ENCODE results near the gene ZNF281.

Gene ZNF281

GRCh38 chr1:200366577-200367253, 43.1 kb downstream of the ZNF281 start:
- Histone ChIP-seq H3K4me1 (ENCODE audit: control insufficient read depth, insufficient read depth, low read depth, low read length) (peaks cover 12% of the 10 kb centered on the region), H3K9ac (ENCODE audit: low read length) (no peak overlapping the region), H3K36me3 (ENCODE audit: control insufficient read depth in 1 of 2, insufficient read depth in 2 of 2, low read depth in 1 of 2, low read length in 2 of 2) (no peaks in the 10 kb centered on the region), H3K4me2 (ENCODE audit: low read length, poor library complexity, severe bottlenecking) (no peak overlapping the region), H3K27me3 (ENCODE audit: control insufficient read depth in 1 of 2, insufficient read depth in 1 of 2, low read length in 2 of 2) (no peaks in the 10 kb centered on the region), H2BK5ac (ENCODE audit: low read depth, low read length, poor library complexity, severe bottlenecking) (no peak overlapping the region), H3K9me3 (ENCODE audit: control insufficient read depth, low read length) (no peaks in the 10 kb centered on the region), H3K18ac (ENCODE audit: low read depth in 1 of 2, low read length in 2 of 2) (no peak overlapping the region), H3K14ac (ENCODE audit: low read length in 2 of 2) (no peak overlapping the region), H2BK12ac (ENCODE audit: low read length in 2 of 2) (no peak overlapping the region), H2AK5ac (ENCODE audit: low read length, severe bottlenecking) (no peak overlapping the region), H2BK120ac (ENCODE audit: low read depth, low read length) (peak overlapping the region; percentile 49), H4K8ac (ENCODE audit: low read length) (no peak overlapping the region), H3K4ac (ENCODE audit: low read depth in 1 of 2, low read length in 2 of 2) (no peak overlapping the region), H2AFZ (ENCODE audit: low read depth, low read length) (no peak overlapping the region), H3K23ac (ENCODE audit: low read length in 2 of 2) (no peak overlapping the region), H2BK15ac (ENCODE audit: low read depth, poor library complexity, severe bottlenecking) (no peak overlapping the region), H3K4me3 (ENCODE audit: insufficient read depth in 1 of 2, low read depth in 1 of 2, low read length in 2 of 2) (no peak overlapping the region), H3K79me1 (replicated peaks; ENCODE audit: low read length, poor library complexity, severe bottlenecking) (no peaks in the 10 kb centered on the region), H4K91ac (ENCODE audit: low read length) (no peak overlapping the region), H3K27ac (ENCODE audit: low read length, poor library complexity, severe bottlenecking) (no peak overlapping the region)
- no peak for DNase-seq
- WGBS: 93% methylated on average over 4 of the region's 5 CpGs

- Histone ChIP-seq H3K14ac (ENCODE audit: low read length in 2 of 2) (no peak overlapping the region), H2BK15ac (ENCODE audit: low read depth, poor library complexity, severe bottlenecking) (no peak overlapping the region), H3K23ac (ENCODE audit: low read length in 2 of 2) (peak overlapping the region in 1 of 2 experiments; percentile 63), H3K79me1 (replicated peaks; ENCODE audit: low read length, poor library complexity, severe bottlenecking) (no peaks in the 10 kb centered on the region), H3K4ac (ENCODE audit: low read depth in 1 of 2, low read length in 2 of 2) (no peak overlapping the region), H3K4me2 (ENCODE audit: low read length, poor library complexity, severe bottlenecking) (no peak overlapping the region), H2BK12ac (ENCODE audit: low read length in 2 of 2) (peak overlapping the region in 1 of 2 experiments; percentile 42), H3K36me3 (ENCODE audit: control insufficient read depth in 1 of 2, insufficient read depth in 2 of 2, low read depth in 1 of 2, low read length in 2 of 2) (no peaks in the 10 kb centered on the region), H3K4me1 (ENCODE audit: control insufficient read depth, insufficient read depth, low read depth, low read length) (peaks cover 12% of the 10 kb centered on the region), H3K9ac (ENCODE audit: low read length) (no peak overlapping the region), H4K8ac (ENCODE audit: low read length) (no peak overlapping the region), H3K18ac (ENCODE audit: low read depth in 1 of 2, low read length in 2 of 2) (peak overlapping the region in 1 of 2 experiments; percentile 37), H2AK5ac (ENCODE audit: low read length, severe bottlenecking) (peak overlapping the region; percentile 91), H2BK120ac (ENCODE audit: low read depth, low read length) (peak overlapping the region; percentile 23), H3K4me3 (ENCODE audit: insufficient read depth in 1 of 2, low read depth in 1 of 2, low read length in 2 of 2) (no peak overlapping the region), H2AFZ (ENCODE audit: low read depth, low read length) (no peak overlapping the region), H3K27me3 (ENCODE audit: control insufficient read depth in 1 of 2, insufficient read depth in 1 of 2, low read length in 2 of 2) (no peaks in the 10 kb centered on the region), H2BK5ac (ENCODE audit: low read depth, low read length, poor library complexity, severe bottlenecking) (no peak overlapping the region), H3K27ac (ENCODE audit: low read length, poor library complexity, severe bottlenecking) (no peak overlapping the region), H4K91ac (ENCODE audit: low read length) (no peak overlapping the region), H3K9me3 (ENCODE audit: control insufficient read depth, low read length) (no peaks in the 10 kb centered on the region)
- DNase-seq: no peak
- 93% methylated on average over 2 of the region's 2 CpGs for WGBS
Measured at GRCh38 chr1:200365897-200366426, 43.9 kb downstream of the ZNF281 start.

GRCh38 chr1:200364831-200365230, 45.0 kb downstream of the ZNF281 start:
- Histone ChIP-seq H4K91ac (ENCODE audit: low read length) (no peak overlapping the region), H2BK5ac (ENCODE audit: low read depth, low read length, poor library complexity, severe bottlenecking) (no peak overlapping the region), H3K79me1 (replicated peaks; ENCODE audit: low read length, poor library complexity, severe bottlenecking) (no peaks in the 10 kb centered on the region), H3K4ac (ENCODE audit: low read depth in 1 of 2, low read length in 2 of 2) (no peak overlapping the region), H3K4me1 (ENCODE audit: control insufficient read depth, insufficient read depth, low read depth, low read length) (peaks cover 11% of the 10 kb centered on the region), H2BK15ac (ENCODE audit: low read depth, poor library complexity, severe bottlenecking) (no peak overlapping the region), H2AK5ac (ENCODE audit: low read length, severe bottlenecking) (no peak overlapping the region), H3K18ac (ENCODE audit: low read depth in 1 of 2, low read length in 2 of 2) (peak overlapping the region; percentile 64 to 85), H3K27ac (ENCODE audit: low read length, poor library complexity, severe bottlenecking) (peak overlapping the region; percentile 27), H2AFZ (ENCODE audit: low read depth, low read length) (no peak overlapping the region), H3K23ac (ENCODE audit: low read length in 2 of 2) (no peak overlapping the region), H4K8ac (ENCODE audit: low read length) (peak overlapping the region; percentile 52), H3K14ac (ENCODE audit: low read length in 2 of 2) (no peak overlapping the region), H2BK12ac (ENCODE audit: low read length in 2 of 2) (peak overlapping the region; percentile 11 to 95), H3K27me3 (ENCODE audit: control insufficient read depth in 1 of 2, insufficient read depth in 1 of 2, low read length in 2 of 2) (no peaks in the 10 kb centered on the region), H3K4me3 (ENCODE audit: insufficient read depth in 1 of 2, low read depth in 1 of 2, low read length in 2 of 2) (no peak overlapping the region), H3K9me3 (ENCODE audit: control insufficient read depth, low read length) (no peaks in the 10 kb centered on the region), H2BK120ac (ENCODE audit: low read depth, low read length) (no peak overlapping the region), H3K9ac (ENCODE audit: low read length) (peak overlapping the region; percentile 27), H3K4me2 (ENCODE audit: low read length, poor library complexity, severe bottlenecking) (no peak overlapping the region), H3K36me3 (ENCODE audit: control insufficient read depth in 1 of 2, insufficient read depth in 2 of 2, low read depth in 1 of 2, low read length in 2 of 2) (no peaks in the 10 kb centered on the region)
- WGBS: 73% methylated on average over 3 of the region's 5 CpGs
- no peak for DNase-seq

GRCh38 chr1:200364091-200364759, 45.6 kb downstream of the ZNF281 start:
- H3K18ac ChIP-seq (ENCODE audit: low read depth in 1 of 2, low read length in 2 of 2): no peak overlapping the region
- H3K27ac ChIP-seq (ENCODE audit: low read length, poor library complexity, severe bottlenecking): peak overlapping the region; percentile 41
- no peak overlapping the region for H2BK12ac ChIP-seq (ENCODE audit: low read length in 2 of 2)
- H3K4me3 ChIP-seq (ENCODE audit: insufficient read depth in 1 of 2, low read depth in 1 of 2, low read length in 2 of 2): no peak overlapping the region
- peaks cover 10% of the 10 kb centered on the region for H3K4me1 ChIP-seq (ENCODE audit: control insufficient read depth, insufficient read depth, low read depth, low read length)
- no peaks in the 10 kb centered on the region for H3K9me3 ChIP-seq (ENCODE audit: control insufficient read depth, low read length)
- H3K9ac ChIP-seq (ENCODE audit: low read length): peak overlapping the region; percentile 27
- H3K36me3 ChIP-seq (ENCODE audit: control insufficient read depth in 1 of 2, insufficient read depth in 2 of 2, low read depth in 1 of 2, low read length in 2 of 2): no peaks in the 10 kb centered on the region
- no peak overlapping the region for H3K4ac ChIP-seq (ENCODE audit: low read depth in 1 of 2, low read length in 2 of 2)
- no peak overlapping the region for H3K23ac ChIP-seq (ENCODE audit: low read length in 2 of 2)
- no peak overlapping the region for H3K4me2 ChIP-seq (ENCODE audit: low read length, poor library complexity, severe bottlenecking)
- H2AK5ac ChIP-seq (ENCODE audit: low read length, severe bottlenecking): no peak overlapping the region
- peak; percentile 64 for DNase-seq
- H2BK5ac ChIP-seq (ENCODE audit: low read depth, low read length, poor library complexity, severe bottlenecking): no peak overlapping the region
- no peaks in the 10 kb centered on the region for H3K27me3 ChIP-seq (ENCODE audit: control insufficient read depth in 1 of 2, insufficient read depth in 1 of 2, low read length in 2 of 2)
- WGBS: 23% methylated on average over 1 of the region's 2 CpGs
- no peak overlapping the region for H3K14ac ChIP-seq (ENCODE audit: low read length in 2 of 2)
- no peak overlapping the region for H2AFZ ChIP-seq (ENCODE audit: low read depth, low read length)
- H2BK120ac ChIP-seq (ENCODE audit: low read depth, low read length): no peak overlapping the region
- H4K8ac ChIP-seq (ENCODE audit: low read length): no peak overlapping the region
- no peak overlapping the region for H4K91ac ChIP-seq (ENCODE audit: low read length)
- H2BK15ac ChIP-seq (ENCODE audit: low read depth, poor library complexity, severe bottlenecking): no peak overlapping the region
- H3K79me1 ChIP-seq (replicated peaks; ENCODE audit: low read length, poor library complexity, severe bottlenecking): no peaks in the 10 kb centered on the region

All from mesenchymal stem cell (in vitro differentiated cells and primary cell).